GM21423 (cell line): ENCODE measurements around the gene MEG3.

Source experiments
- ATAC-seq: cut with Tn5 transposase; IDR thresholded peaks from one replicate; pipeline ENCODE4 v1.9.1; 2021; ENCODE audit warnings: mild to moderate bottlenecking, moderate library complexity; ENCODE audit not compliant: unreplicated experiment

Gene MEG3

GRCh38 chr14:100862277-100862676, 36.4 kb downstream of the MEG3 start:
- ATAC-seq = no peak

- ATAC-seq = no peak
Measured at GRCh38 chr14:100862793-100863192, 36.9 kb downstream of the MEG3 start.

- no peak for ATAC-seq
Measured at GRCh38 chr14:100864206-100864605, 38.3 kb downstream of the MEG3 start.

GRCh38 chr14:100864960-100865681, 39.2 kb downstream of the MEG3 start:
- ATAC-seq = no peak

DNA sequence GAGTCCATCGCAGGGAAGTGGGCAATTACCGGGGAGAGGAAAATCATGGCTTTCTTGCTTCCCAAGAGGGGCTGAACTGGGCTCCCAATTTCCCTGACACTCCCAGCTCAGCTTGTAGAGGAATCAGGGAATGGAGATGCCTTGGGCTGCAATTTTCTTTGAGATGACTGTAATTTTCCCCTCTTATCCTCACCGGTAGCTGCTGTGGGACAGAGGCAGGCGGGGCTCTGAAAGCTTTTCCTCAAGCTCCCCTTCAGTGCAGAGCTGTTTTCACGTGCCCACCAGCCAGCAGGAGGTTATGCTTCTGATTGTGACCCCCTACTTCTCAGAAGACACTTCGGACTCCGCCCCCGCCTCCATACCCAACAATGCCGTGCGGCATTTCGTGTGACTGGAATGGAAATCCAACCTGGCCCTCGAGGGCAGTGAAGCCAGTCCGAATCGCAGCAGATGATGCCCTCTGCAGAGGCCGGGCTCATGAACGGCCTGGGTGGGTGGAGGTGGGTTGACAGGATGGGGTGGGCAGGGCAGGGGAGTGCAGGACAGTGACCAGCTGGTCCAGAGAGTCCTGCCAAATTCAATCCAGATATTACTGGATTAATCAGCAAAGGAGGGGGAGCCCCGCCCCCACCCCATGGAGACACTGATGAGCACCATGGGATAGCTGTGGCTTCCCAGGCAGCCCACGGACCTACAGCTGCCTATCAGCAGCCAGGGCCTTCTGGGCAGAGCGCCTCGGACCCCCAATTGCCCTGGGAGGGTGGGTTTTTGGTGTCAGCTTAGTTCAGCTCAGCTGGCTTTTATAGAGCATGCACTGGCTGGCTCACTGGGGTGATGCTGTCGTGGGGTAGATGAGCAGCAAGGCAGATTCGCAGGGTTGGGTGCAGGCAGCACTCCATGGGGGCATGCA, 40.0 kb downstream of the MEG3 start:
- no peak for ATAC-seq

- no peak for ATAC-seq
Measured at GRCh38 chr14:100866666-100867630, 41.0 kb downstream of the MEG3 start.

DNA sequence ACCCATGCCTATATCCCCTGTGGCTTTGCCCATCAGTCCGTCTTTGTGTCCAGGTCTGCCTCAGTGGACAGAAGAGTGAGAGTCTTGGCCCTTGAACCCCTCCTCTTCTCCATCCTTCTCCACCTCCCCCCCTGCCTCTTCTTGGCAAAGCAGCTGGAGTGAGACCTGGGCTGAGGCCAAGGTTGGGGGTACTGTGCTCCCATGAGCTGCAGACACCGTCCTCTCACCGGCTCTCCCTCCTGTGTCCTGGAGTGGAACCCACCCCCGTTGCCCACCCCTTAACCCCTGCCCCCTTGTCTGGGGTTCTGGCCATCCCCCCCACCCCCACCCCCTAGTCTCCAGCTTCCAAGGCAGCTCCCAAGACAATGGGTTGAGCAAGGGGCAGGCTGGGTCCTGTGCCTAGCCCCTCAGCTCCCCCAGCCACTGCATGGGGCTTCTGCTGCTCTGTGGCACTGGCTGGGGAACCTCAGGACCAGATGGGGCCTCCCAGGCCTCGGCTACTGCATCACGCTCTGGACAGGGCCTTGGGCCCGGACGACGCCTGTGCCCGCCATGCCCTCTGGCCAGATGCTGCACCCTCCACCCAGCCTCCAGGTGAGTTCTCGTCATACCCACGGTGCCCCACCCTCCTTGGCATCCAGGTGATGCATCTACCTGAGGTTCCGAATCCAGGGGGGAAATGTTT, 41.9 kb downstream of the MEG3 start:
- ATAC-seq = no peak

DNA sequence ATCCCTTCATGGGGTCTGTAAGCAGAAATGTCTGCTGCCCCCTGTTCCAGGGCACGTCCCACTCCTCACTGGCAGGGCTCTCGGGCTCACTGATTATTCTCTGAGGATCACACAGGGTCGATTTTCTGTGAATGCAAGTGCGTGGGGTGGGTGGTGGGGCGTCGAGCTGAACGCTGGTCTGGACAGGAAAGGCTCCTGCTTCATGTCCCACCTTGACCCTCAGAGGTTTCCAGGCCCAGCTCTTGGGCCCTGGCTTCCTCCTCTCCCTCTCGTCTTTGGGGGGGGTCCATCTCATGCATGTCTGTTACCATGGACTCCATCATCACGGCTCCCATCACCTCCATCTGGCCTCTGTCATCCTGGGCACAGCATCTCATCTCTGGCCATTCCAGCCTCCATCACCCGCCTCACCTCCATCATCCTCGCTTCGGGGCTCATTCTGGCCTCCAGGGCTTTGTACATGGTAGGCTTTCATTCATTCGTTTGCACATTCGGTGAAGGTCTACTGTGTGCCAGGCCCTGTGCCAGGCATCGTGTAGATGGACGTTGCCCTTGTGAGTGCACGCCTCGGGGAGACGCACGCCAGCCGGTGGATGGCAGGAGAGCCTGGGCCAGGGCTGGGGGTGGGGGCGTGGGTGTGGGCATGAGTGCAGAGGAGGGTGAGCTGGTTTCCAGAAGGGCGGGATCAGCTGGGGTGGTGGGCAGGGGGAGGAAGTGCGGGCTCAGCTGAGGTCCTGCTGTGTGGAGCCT, 42.9 kb downstream of the MEG3 start:
- no peak for ATAC-seq

- no peak for ATAC-seq
Measured at GRCh38 chr14:100871234-100872186, 45.6 kb downstream of the MEG3 start.

DNA sequence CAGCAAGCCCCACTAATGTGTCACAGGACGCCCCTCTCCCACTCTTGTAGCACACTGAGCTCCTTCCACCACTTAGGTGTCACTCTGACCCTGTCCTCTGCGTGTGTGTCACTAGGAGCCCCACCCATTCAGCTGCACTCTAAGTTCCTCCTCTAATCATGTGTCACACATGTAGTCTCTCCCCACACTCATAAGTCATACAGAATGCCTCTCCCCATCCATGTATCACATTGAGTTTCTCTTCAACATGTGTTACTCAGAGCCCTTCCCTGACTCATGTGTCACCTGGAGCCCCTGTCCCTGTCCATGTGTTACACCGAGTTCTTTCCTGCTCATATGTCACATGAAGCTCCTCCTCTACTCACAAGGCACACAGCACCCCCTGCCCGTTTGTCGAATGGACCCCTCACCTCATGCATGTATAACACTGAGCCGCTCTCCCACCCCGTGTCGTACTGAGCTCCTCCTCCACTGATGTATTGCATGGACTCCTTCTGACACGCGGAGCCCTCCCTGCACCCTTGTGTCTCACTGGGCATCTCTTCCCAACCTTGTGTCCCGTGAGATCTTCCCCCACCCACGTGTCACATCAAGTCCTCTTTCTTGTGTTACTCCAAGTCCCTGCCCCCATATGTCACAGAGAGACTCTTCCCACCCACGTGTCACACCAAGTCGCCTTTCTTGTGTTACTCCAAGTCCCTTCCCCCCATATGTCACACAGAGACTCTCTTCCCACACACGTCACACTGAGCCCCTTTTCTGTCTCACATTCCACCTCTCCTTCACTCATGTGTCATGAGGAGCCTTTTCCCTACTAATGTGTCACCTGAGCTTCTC, 46.6 kb downstream of the MEG3 start:
- no peak for ATAC-seq

DNA sequence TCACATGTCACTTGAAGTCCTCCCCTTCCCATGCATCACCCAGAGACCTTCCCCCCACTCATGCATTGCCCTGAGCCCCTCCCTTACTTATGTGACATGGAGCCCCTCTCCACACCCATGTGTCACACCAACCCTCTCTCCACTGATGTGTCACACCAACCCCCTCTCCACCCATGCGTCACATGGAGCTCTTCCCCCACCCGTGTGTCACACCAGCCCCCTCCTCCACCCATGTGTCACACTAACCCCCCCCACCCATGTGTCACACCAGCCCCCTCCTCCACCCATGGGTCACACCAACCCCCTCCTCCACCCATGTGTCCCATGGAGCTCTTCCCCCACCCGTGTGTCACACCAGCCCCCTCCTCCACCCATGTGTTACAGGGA, 47.2 kb downstream of the MEG3 start:
- no peak for ATAC-seq

DNA sequence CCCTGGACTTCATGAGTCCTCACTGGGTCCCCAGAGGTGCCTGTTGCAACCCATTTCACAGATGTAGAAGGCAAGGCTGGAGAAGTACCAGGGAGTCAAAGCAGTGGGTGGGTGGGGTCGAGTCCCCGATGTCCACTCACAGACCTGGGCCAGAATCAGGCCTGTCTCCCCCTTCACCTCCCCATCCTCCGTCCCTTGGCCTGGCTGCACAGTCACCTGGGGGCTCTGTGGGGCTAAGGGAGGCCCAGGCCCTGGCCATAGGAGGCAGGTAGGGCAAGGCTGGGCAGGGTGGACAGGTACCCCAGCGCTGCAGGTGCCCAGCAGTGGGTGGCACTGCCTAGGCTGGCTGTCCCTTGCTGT, 48.1 kb downstream of the MEG3 start:
- ATAC-seq = no peak

GRCh38 chr14:100874411-100875091, 48.6 kb downstream of the MEG3 start:
- ATAC-seq = no peak

DNA sequence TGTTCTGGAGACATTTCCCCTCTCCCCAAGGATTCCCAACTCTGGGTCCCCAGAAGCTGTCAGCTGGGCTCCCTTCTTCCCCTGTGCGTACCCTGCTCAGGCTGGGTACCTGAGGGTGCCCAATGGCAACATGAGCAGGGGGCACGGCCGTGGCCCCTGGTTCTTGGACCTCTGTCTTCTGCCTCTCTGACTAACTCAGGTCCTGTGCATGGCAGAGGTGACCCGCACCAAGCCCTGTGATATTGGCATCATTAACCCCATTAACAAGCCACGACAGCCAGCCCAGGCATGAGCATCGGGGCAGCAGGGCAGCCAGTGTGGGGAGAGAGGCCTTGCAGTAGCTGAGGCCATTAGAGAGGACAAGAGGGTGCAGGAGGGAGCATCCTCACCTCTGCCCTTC, 49.2 kb downstream of the MEG3 start:
- ATAC-seq = no peak

DNA sequence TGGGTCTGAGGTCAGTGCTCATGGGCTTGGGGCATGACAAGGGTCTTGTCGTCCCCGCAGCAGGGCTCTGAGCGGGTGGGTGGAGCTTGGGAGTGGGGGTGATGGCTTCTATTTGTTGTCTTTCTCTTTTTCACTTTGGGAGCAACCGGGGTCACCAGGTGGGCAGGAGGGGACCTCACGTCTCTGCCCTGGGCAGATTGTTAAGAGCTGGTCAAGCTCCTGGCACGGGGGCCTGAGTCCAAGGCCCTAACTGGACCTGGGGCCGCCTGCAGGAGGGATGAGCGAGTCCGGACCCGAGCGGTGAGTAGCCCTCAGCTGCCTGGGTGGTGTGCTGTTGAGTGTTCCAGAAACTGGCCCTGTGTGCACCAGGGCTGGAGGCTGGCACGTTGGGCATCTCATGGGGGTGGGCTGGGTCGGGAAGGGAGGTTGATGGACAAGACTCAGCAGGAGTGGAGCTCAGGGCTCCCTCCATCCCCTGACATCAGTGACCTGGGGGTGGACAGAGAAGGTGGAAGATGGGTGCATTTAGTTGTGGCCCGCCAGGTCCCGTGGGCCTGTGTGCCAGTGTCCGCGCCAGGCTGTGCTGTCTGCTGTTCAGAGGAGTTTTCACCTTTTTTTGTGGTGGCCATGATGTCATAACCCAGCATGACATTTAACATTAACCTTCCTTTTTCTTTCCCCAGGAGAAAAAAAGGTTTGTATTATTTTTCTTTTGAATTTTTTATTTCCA, 50.1 kb downstream of the MEG3 start:
- no peak for ATAC-seq

GRCh38 chr14:100878271-100879146, 52.6 kb downstream of the MEG3 start:
- no peak for ATAC-seq
